WTC11 (cell line): ENCODE results near the gene IL10. TPM values are rescaled to one million over a fixed set of nuclear protein-coding genes. Genes with fewer than 3 reads are reported as not detected.

Experiments
- ATAC-seq: fragments of 200-7000 bp; cut with Tn5 transposase; 2 replicates; pipeline ENCODE4 v1.10.0; 2021; ENCODE audit warnings: mild to moderate bottlenecking, moderate library complexity
- CTCF ChIA-PET: fragments of 300-600 bp; sonication (Branson Sonifier 250); formaldehyde crosslinking; loops from one replicate; lab custom pipeline; 2021; ENCODE audit warnings: antibody characterized with exemption; lab: Charles Lee
- POLR2A ChIA-PET: fragments of 350-600 bp; sonication (Branson Sonifier 250); formaldehyde crosslinking; loops from one replicate; lab custom pipeline; 2021; ENCODE audit warnings: antibody characterized with exemption; lab: Charles Lee
- DNase-seq: peaks from one replicate; pipeline ENCODE4 v3.0.0; 2021; ENCODE audit warnings: low spot score
- H3K27ac Mint-ChIP-seq: 2 replicates; pipeline ENCODE4 v1.8.0; 2021; ENCODE audit warnings: mixed read lengths
- H3K27me3 Mint-ChIP-seq: 2 replicates; pipeline ENCODE4 v1.8.0; 2021; ENCODE audit warnings: low read depth, mild to moderate bottlenecking, moderate library complexity, mixed read lengths
- H3K36me3 Mint-ChIP-seq: 2 replicates; pipeline ENCODE4 v1.8.0; 2021; ENCODE audit warnings: mixed read lengths
- H3K4me1 Mint-ChIP-seq: 2 replicates; pipeline ENCODE4 v1.8.0; 2022; ENCODE audit warnings: mixed read lengths
- H3K4me3 Mint-ChIP-seq: 2 replicates; pipeline ENCODE4 v1.8.0; 2021; ENCODE audit warnings: mild to moderate bottlenecking, moderate library complexity, mixed read lengths
- H3K9me3 Mint-ChIP-seq: 2 replicates; pipeline ENCODE4 v1.8.0; 2021; ENCODE audit warnings: mixed read lengths
- CTCF ChIP-seq: fragments of 200-600 bp; IDR thresholded peaks from 2 replicates; pipeline ENCODE4 v1.8.0; 2022; ENCODE audit warnings: antibody characterized with exemption
- ELF4 ChIP-seq: sonication (generic); formaldehyde crosslinking; IDR thresholded peaks from 2 replicates; pipeline ENCODE4 v1.8.1; 2022; ENCODE audit warnings: low read depth, mild to moderate bottlenecking, moderate library complexity, missing genetic modification reagents
- ESRRA ChIP-seq: sonication (generic); formaldehyde crosslinking; IDR thresholded peaks from 2 replicates; pipeline ENCODE4 v1.8.1; 2022; ENCODE audit warnings: mild to moderate bottlenecking, missing genetic modification reagents, borderline replicate concordance
- GTF2I ChIP-seq: fragments of 250-450 bp; sonication (Bioruptor Pico); conservative IDR thresholded peaks from 2 replicates; pipeline ENCODE4 v1.4.0; 2021; ENCODE audit warnings: mild to moderate bottlenecking
- KAT7 ChIP-seq: sonication (generic); formaldehyde crosslinking; IDR thresholded peaks from 2 replicates; pipeline ENCODE4 v1.8.1; 2023; ENCODE audit warnings: missing genetic modification reagents, mild to moderate bottlenecking, borderline replicate concordance
- MXD4 ChIP-seq: fragments of 250-450 bp; sonication (Bioruptor Pico); IDR thresholded peaks from 2 replicates; pipeline ENCODE4 v1.8.0; 2021; ENCODE audit warnings: mild to moderate bottlenecking, moderate library complexity, borderline replicate concordance
- RORB ChIP-seq: fragments of 250-450 bp; sonication (Bioruptor Pico); IDR thresholded peaks from 2 replicates; pipeline ENCODE4 v1.9.0; 2021; ENCODE audit warnings: mild to moderate bottlenecking
- ZNF121 ChIP-seq: sonication (generic); formaldehyde crosslinking; IDR thresholded peaks from 2 replicates; pipeline ENCODE4 v1.8.0; 2023; ENCODE audit warnings: missing genetic modification reagents
- ZNF138 ChIP-seq: sonication (generic); formaldehyde crosslinking; conservative IDR thresholded peaks from 2 replicates; pipeline ENCODE4 v1.8.1; 2022; ENCODE audit warnings: mild to moderate bottlenecking, moderate library complexity, missing genetic modification reagents
- ZNF396 ChIP-seq: fragments of 250-450 bp; sonication (Bioruptor Pico); IDR thresholded peaks from 2 replicates; pipeline ENCODE4 v1.8.0; 2021; ENCODE audit warnings: mild to moderate bottlenecking, moderate library complexity, borderline replicate concordance
- ZNF423 ChIP-seq: fragments of 250-450 bp; sonication (Bioruptor Pico); IDR thresholded peaks from 2 replicates; pipeline ENCODE4 v2.1.2; 2022; ENCODE audit warnings: mild to moderate bottlenecking, moderate library complexity
- ZNF425 ChIP-seq: fragments of 250-450 bp; sonication (Bioruptor Pico); conservative IDR thresholded peaks from 2 replicates; pipeline ENCODE4 v1.9.0; 2021; ENCODE audit warnings: mild to moderate bottlenecking
- total RNA-seq: library from RNA; stranded (reverse); gene quantifications from 3 replicates; pipeline ENCODE4 v1.2.3, GENCODE V29; 2021
- TF ChIP-seq, protein P1 (sequence below): sonication (generic); formaldehyde crosslinking; IDR thresholded peaks from 2 replicates; pipeline ENCODE4 v1.8.1; 2022; ENCODE audit warnings: missing genetic modification reagents, borderline replicate concordance
- TF ChIP-seq, protein P2 (sequence below): sonication (generic); formaldehyde crosslinking; IDR thresholded peaks from 2 replicates; pipeline ENCODE4 v1.8.1; 2023; ENCODE audit warnings: mild to moderate bottlenecking, missing genetic modification reagents, borderline replicate concordance
- TF ChIP-seq, protein P3 (sequence below): sonication (generic); formaldehyde crosslinking; conservative IDR thresholded peaks from 2 replicates; pipeline ENCODE4 v1.8.1; 2022; ENCODE audit warnings: mild to moderate bottlenecking, missing genetic modification reagents

IL10 gene
- total RNA-seq, 1 experiment from 2014 or later: not detected

DNA sequence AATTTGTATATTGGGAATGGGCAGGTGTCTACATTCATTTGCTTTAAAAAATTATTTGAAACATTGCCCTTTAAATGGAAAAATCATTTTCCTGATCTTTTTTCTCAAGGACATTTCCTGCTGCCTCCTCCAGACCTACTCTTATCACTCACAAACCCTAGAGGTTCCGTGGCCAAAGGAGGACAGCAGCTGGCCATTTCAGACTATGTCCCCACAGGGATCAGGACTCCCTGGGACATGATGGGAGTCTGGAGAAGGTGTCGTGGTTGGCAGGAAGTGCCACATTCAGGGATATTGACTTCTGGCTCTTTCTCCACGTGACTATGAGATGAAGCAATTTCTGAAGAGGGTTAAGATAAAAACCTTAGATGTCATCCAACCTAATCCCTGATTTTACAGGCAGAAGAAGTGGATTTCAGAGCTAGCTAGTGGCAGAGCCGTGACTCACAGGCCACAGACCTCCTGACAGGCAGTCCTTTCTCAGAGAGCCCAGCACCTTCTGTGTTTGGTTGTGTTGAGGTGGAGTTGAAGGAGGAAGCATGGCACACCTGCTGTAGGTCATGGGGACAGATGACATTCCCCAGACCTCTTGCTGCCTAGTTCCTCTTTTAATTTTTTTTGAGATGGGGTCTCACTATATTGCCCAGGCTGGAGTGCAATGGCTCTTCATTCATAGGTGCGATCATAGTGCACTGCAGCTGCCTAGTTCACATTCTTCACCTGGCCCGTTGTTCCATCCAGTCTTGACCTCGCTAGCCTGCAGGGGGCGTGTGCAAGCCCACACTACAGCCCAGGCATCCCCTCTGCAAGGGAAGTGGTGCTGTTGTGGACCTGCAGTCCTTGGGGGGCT lies 25.5 kb upstream of the IL10 start:
- peak; percentile 99 for ATAC-seq

GRCh38 chr1:206796981-206797402 lies 24.7 kb upstream of the IL10 start:
- CTCF ChIA-PET: interaction anchor here (1.5 to 3.0 kb wide), 2 partner anchors 63 to 115 kb away, joined by 9 to 15 read pairs; no protein-coding TSS in a partner anchor
- no peak for DNase-seq
- POLR2A ChIA-PET: no interaction called here
- no peaks in the 10 kb centered on the region for H3K9me3 Mint-ChIP-seq
- H3K36me3 Mint-ChIP-seq: no peaks in the 10 kb centered on the region
- H3K4me1 Mint-ChIP-seq: no peaks in the 10 kb centered on the region
- no peaks in the 10 kb centered on the region for H3K27me3 Mint-ChIP-seq
- ATAC-seq: no peak
- no peak overlapping the region for H3K4me3 Mint-ChIP-seq
- H3K27ac Mint-ChIP-seq: no peak overlapping the region
- TF ChIP-seq MXD4: no peak
- no peak for TF ChIP-seq ZNF138
- TF ChIP-seq, protein P1, sequence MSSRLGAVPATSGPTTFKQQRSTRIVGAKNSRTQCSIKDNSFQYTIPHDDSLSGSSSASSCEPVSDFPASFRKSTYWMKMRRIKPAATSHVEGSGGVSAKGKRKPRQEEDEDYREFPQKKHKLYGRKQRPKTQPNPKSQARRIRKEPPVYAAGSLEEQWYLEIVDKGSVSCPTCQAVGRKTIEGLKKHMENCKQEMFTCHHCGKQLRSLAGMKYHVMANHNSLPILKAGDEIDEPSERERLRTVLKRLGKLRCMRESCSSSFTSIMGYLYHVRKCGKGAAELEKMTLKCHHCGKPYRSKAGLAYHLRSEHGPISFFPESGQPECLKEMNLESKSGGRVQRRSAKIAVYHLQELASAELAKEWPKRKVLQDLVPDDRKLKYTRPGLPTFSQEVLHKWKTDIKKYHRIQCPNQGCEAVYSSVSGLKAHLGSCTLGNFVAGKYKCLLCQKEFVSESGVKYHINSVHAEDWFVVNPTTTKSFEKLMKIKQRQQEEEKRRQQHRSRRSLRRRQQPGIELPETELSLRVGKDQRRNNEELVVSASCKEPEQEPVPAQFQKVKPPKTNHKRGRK (CRISPR knock-in tag): no peak
- no peak for TF ChIP-seq KAT7 (CRISPR knock-in tag)
- no peak for TF ChIP-seq ELF4 (CRISPR knock-in tag)
- TF ChIP-seq ZNF423 (CRISPR knock-in tag): no peak
- TF ChIP-seq, protein P2, sequence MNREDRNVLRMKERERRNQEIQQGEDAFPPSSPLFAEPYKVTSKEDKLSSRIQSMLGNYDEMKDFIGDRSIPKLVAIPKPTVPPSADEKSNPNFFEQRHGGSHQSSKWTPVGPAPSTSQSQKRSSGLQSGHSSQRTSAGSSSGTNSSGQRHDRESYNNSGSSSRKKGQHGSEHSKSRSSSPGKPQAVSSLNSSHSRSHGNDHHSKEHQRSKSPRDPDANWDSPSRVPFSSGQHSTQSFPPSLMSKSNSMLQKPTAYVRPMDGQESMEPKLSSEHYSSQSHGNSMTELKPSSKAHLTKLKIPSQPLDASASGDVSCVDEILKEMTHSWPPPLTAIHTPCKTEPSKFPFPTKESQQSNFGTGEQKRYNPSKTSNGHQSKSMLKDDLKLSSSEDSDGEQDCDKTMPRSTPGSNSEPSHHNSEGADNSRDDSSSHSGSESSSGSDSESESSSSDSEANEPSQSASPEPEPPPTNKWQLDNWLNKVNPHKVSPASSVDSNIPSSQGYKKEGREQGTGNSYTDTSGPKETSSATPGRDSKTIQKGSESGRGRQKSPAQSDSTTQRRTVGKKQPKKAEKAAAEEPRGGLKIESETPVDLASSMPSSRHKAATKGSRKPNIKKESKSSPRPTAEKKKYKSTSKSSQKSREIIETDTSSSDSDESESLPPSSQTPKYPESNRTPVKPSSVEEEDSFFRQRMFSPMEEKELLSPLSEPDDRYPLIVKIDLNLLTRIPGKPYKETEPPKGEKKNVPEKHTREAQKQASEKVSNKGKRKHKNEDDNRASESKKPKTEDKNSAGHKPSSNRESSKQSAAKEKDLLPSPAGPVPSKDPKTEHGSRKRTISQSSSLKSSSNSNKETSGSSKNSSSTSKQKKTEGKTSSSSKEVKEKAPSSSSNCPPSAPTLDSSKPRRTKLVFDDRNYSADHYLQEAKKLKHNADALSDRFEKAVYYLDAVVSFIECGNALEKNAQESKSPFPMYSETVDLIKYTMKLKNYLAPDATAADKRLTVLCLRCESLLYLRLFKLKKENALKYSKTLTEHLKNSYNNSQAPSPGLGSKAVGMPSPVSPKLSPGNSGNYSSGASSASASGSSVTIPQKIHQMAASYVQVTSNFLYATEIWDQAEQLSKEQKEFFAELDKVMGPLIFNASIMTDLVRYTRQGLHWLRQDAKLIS: no peak
- TF ChIP-seq ZNF425 (CRISPR knock-in tag): no peak
- TF ChIP-seq ESRRA (CRISPR knock-in tag): no peak
- TF ChIP-seq, protein P3, sequence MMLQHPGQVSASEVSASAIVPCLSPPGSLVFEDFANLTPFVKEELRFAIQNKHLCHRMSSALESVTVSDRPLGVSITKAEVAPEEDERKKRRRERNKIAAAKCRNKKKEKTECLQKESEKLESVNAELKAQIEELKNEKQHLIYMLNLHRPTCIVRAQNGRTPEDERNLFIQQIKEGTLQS (CRISPR knock-in tag): no peak

More for the DNA sequence above, 25.5 kb upstream of the IL10 start:
- DNase-seq: peak; percentile 67
- CTCF ChIA-PET: interaction anchor here (0.6 to 3.0 kb wide), 17 partner anchors 8 to 281 kb away, joined by 3 to 15 read pairs (median 4); partner anchors contain the start of genes C1orf116 and IL19
- no peaks in the 10 kb centered on the region for H3K9me3 Mint-ChIP-seq
- TF ChIP-seq, protein P1 (CRISPR knock-in tag): no peak
- TF ChIP-seq RORB (CRISPR knock-in tag): no peak
- TF ChIP-seq ZNF396: no peak
- TF ChIP-seq GTF2I (CRISPR knock-in tag): peak; percentile 62; the same call in 1 of the 2 replicates
- TF ChIP-seq ZNF121 (CRISPR knock-in tag): peak; percentile 99
- TF ChIP-seq CTCF: peak; percentile 61
- H3K4me3 Mint-ChIP-seq: no peak overlapping the region
- no peaks in the 10 kb centered on the region for H3K36me3 Mint-ChIP-seq
- POLR2A ChIA-PET: interaction anchor here (0.7 kb wide), 1 partner anchor 420 kb away, joined by 3 read pairs; no protein-coding TSS in a partner anchor
- H3K27ac Mint-ChIP-seq: no peak overlapping the region
- H3K27me3 Mint-ChIP-seq: no peaks in the 10 kb centered on the region
- no peaks in the 10 kb centered on the region for H3K4me1 Mint-ChIP-seq
